Measurements from ENCODE around the gene ZBTB16.

- TF ChIP-seq CTCF (IDR thresholded peaks at IDR 0.05) (no peak), POLR2A (IDR thresholded peaks at IDR 0.05) (no peak)
Measured at GRCh38 chr11:114256967-114257286, 197.4 kb downstream of the ZBTB16 start.

Data from heart left ventricle (tissue), 13 donors.